GM23338 (cell line): ENCODE data around the gene LSM3.

Experiments used
- CTCF ChIP-seq, 2 experiments: fragments of 200-600 bp in 1 of 2; sonication (generic) in 1 of 2; conservative IDR thresholded peaks; 2 replicates each; pipeline versions ENCODE4 v1.5.1 to v1.6.1; 2016 to 2017; ENCODE audit warnings: antibody characterized with exemption in 2 of 2, low read depth in 2 of 2, mild to moderate bottlenecking in 2 of 2, moderate library complexity in 1 of 2
- ETS1 ChIP-seq: IDR thresholded peaks from 2 replicates; pipeline ENCODE4 v1.6.1; 2016; ENCODE audit warnings: antibody characterized with exemption
- EZH2 ChIP-seq: fragments of 200-600 bp; sonication (generic); IDR thresholded peaks from one replicate; pipeline ENCODE4 v1.8.0; 2017; ENCODE audit warnings: antibody characterized with exemption, mild to moderate bottlenecking, low read depth; ENCODE audit not compliant: unreplicated experiment
- EZH2phosphoT487 ChIP-seq: fragments of 200-600 bp; sonication (generic); IDR thresholded peaks from one replicate; pipeline ENCODE4 v1.8.1; 2018; ENCODE audit warnings: antibody characterized with exemption; ENCODE audit not compliant: unreplicated experiment
- POLR2AphosphoS5 ChIP-seq: IDR thresholded peaks from 2 replicates; pipeline ENCODE4 v1.6.1; 2016; ENCODE audit warnings: antibody characterized with exemption, low read depth
- REST ChIP-seq: IDR thresholded peaks from one replicate; pipeline ENCODE4 v1.6.1; 2018; ENCODE audit warnings: antibody characterized with exemption; ENCODE audit not compliant: unreplicated experiment
- ZNF114 ChIP-seq: fragments of 250-450 bp; sonication (Bioruptor Pico); IDR thresholded peaks from 2 replicates; pipeline ENCODE4 v1.5.0; 2020; ENCODE audit warnings: mild to moderate bottlenecking, moderate library complexity

GRCh38 chr3:14239940-14240339 lies 61.3 kb downstream of the LSM3 start:
- no peak for TF ChIP-seq CTCF (conservative IDR thresholded peaks at IDR 0.05; ENCODE audit: low read depth in 2 of 2)
- TF ChIP-seq EZH2phosphoT487 = no peak
- TF ChIP-seq ZNF114 = no peak
- no peak for TF ChIP-seq POLR2AphosphoS5
- no peak for TF ChIP-seq EZH2
- no peak for TF ChIP-seq ETS1
- no peak for TF ChIP-seq REST
